ENCODE measurements around the gene LDLRAD4.

LDLRAD4 gene

DNA sequence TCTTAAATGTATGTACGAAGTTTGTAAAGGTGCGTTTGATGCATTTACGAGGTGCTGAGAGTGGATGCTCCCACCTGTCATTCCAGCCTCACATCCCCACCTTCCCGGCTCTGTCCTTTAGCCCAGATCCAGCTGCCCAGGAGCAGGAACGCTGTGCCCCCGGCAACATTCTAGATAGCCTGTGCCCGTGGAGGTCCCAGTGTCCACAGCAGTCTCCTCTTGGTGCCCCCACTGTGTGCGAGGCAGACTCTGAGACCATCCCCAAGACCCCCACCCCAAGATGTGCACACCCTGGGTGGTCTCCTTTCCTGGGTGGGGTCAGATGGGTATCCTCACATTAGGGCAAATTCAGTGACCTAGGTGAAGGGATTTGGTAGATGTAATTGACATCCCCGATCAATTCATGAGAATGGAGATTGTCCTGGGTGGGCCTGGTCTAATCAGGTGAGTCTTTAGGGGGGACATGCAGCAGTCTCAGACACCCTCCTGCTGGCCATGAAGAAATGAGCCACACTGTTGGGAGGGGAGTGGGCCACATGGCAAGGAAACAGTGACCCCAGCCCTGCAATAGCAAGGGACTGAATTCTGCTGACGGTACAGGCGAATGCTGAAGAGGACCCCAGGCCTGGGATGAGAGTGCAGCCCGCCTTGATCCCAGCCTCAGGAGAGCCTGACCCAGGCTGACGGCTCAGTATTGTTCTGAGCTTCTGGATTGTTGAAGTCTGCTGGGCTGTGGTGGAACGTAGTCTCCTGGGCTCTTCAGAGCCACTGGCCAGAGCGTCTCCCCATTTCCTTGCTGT, 304.5 kb downstream of the LDLRAD4 start:
- no peak for DNase-seq (ENCODE audit: extremely low read depth in 1 of 2, low read depth in 1 of 2)

DNA sequence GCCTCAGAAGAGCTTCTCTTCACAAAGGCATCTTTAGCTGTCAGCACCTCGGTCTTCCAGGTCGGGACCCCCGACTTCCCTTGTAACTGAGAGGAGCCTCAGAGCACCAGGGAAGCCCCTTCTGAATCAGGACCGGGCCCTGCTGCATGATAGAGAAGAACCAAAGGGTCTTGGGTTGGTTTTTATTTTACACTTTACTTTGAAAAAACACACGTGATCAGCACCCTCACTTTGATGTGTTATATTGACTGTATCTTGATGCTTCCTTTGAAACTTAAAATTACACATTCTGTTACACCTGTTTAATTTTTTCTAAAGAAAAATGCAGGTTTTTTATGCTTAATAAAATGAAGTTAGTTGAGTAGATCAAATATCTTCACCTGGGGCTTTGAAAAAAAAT, 305.5 kb downstream of the LDLRAD4 start:
- DNase-seq (ENCODE audit: extremely low read depth in 1 of 2, low read depth in 1 of 2) = no peak

DNA sequence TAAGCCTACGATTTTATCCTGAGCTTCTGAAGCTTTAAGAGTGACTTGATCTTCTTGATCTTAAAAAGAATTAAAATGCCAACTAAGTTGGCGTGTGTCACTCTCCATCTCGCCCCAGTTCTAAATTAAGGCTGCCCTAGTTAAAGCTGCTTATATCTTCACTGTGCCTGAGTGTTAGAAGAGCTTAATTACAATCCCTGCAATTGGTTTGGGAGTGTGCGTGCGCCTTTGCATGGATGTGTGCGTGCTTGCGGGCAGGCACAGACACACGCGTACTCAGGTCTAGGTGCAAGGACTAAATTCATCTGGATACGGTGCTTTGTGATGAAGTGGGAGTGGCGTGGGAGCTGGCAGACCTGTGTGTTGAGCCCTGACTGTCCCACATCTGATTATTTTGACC, 306.3 kb downstream of the LDLRAD4 start:
- no peak for DNase-seq (ENCODE audit: extremely low read depth in 1 of 2, low read depth in 1 of 2)

DNA sequence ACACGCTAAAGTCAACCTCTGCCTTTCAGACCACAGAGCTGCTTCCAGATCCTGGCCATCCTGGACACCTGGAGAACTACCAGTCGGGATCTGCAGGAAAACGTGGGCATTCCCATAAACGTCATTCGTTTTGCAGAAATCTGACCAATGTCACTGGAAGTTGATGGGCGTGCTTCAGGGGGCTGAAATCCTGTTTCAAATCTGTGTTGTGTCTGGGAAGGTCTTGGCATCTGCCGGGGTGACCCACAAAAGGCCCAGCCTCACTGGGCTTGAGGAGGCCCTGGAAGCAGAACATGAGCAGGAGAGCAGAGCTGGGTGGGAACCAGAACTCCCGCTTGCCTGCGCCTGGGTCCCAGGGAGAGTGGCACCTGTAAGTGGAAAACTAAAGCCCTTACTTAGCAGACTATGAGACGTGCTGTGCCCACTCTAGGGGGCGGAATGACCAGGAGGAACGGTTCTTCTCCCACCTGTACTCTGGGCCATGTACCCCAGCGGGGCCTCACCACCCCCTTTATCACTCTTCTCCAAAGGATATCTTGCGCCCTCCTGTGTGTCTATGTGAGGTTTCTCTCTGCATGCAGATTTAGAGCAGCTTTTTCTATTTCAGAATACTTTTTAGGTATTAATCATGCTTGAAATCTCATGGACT, 306.9 kb downstream of the LDLRAD4 start:
- DNase-seq (ENCODE audit: extremely low read depth in 1 of 2, low read depth in 1 of 2) = no peak

GRCh38 chr18:13526519-13526918, 308.0 kb downstream of the LDLRAD4 start:
- no peak for DNase-seq (ENCODE audit: extremely low read depth in 1 of 2, low read depth in 1 of 2)

- DNase-seq (ENCODE audit: extremely low read depth in 1 of 2, low read depth in 1 of 2) = no peak
Observed at GRCh38 chr18:13527256-13527655, 308.7 kb downstream of the LDLRAD4 start.

DNA sequence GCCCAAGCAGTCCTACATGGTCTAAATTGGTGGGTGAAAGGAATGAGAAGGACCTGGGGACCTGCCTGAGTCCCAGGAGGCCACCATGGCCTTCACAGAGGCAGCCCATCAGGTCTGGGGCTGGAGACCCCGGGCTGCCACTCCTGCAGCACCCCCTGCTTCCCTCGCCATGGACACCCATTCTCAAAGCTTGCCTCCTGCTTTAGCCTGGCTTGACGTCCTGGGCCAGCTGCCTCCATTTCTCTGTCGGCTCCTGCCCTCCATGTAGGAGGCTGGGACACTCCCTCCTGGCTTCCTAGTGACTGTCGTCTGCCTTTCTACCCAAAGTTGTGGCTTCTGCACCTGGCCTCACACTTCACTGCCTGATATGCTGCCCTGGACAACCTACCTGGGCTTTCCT, 309.2 kb downstream of the LDLRAD4 start:
- no peak for DNase-seq (ENCODE audit: extremely low read depth in 1 of 2, low read depth in 1 of 2)

- DNase-seq (ENCODE audit: extremely low read depth in 1 of 2, low read depth in 1 of 2) = no peak
Observed at GRCh38 chr18:13528739-13529392, 310.3 kb downstream of the LDLRAD4 start.

DNA sequence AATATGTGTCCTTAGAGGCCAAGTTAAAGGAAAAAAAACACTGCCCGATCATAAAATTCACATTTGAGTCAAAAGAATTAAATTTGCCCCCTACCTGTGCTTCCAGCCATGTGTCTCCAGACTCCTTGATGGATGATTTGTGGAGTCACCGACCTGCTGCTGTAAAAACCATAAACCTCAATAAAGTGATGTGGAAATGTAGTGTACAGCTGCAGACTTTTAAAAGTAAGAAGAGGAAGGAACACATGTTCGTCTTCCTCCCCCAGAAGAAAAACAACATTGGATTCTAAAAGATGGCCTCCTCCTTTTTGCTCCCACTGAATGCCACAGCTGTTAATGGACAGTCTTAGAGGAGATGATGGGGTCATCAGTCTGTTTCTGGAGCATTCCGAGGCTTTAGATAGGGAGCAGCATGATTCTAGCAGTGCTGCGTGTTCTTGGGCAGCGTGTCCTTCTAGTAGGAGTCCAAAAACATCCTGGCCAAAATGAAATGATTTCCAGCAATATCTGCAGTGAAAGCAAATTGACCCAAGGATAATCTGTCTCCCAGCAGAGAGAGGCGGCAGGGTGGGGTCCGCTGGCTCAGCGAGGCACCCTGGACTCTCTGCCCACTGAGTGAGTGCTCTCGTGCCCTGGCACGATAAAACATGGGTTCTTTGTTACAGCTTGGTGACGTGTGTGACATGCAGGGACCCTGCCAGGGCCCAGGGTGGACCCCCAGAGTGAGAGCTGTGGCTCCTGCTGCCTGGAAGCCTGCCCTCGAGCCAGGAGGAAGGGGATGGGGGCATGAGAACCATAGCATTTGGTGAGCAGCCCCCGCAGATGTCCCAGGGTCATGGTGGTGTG, 311.7 kb downstream of the LDLRAD4 start:
- no peak for DNase-seq (ENCODE audit: extremely low read depth in 1 of 2, low read depth in 1 of 2)

DNA sequence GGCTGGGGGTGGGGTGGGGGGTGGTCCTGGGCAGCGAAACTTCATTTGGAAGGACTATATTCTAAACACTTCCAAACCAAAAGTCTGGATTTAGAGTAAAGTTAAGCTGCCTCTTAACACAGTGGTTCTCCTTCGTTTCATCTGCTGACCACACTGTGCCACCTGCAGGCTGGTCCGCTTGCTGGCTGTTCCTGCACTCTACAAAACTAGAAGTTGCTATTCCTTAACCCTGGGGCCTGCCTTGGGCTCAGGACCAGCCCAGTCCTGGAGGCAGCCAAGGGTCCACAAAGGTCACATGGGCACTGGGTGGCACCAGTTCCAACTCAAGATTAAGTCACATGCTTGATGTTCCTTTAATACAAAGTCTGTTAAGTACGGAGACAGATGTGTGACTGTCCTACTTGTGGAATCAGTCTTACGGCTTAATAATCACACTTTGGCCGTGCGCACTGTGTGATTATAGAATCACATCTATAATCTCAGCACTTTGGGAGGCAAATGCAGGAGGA, 312.4 kb downstream of the LDLRAD4 start:
- no peak for DNase-seq (ENCODE audit: extremely low read depth in 1 of 2, low read depth in 1 of 2)

GRCh38 chr18:13531681-13532325, 313.2 kb downstream of the LDLRAD4 start:
- DNase-seq (ENCODE audit: extremely low read depth in 1 of 2, low read depth in 1 of 2) = no peak

DNA sequence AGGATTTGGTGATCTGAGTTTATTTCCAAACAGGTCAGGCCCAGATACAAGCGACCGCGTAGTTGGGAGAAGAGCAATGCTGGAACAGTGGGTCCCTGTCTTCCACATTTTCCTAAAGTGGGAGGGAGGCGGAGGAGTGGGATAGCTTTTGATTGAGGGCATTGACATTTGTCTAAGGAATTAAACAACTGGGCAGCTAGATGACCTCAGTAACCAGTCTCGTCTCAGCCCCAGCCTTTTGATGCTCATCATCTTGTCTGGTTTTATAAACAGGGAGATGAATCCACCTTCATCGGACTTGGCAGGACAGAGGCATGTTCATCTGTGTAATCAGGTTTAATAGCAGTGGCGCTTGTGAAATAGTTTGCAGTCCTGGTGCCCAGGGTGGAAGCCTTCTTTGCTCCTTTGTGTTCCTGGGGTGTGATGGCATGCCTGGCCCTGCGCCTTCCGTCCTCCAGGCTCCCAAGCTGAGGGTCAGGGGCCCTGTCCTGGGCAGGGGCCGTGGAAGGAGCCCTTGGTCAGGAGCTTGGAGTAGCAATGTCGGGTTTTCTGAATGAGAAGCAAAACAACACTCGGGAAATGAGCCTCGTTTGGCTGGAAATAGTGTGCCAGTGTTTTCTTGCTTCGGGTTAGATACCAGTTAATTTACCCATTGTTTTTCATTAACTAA, 314.0 kb downstream of the LDLRAD4 start:
- DNase-seq (ENCODE audit: extremely low read depth in 1 of 2, low read depth in 1 of 2) = no peak

GRCh38 chr18:13534631-13535030, 316.1 kb downstream of the LDLRAD4 start:
- DNase-seq (ENCODE audit: extremely low read depth in 1 of 2, low read depth in 1 of 2) = no peak

GRCh38 chr18:13536578-13536977, 318.0 kb downstream of the LDLRAD4 start:
- DNase-seq (ENCODE audit: extremely low read depth in 1 of 2, low read depth in 1 of 2) = no peak

DNA sequence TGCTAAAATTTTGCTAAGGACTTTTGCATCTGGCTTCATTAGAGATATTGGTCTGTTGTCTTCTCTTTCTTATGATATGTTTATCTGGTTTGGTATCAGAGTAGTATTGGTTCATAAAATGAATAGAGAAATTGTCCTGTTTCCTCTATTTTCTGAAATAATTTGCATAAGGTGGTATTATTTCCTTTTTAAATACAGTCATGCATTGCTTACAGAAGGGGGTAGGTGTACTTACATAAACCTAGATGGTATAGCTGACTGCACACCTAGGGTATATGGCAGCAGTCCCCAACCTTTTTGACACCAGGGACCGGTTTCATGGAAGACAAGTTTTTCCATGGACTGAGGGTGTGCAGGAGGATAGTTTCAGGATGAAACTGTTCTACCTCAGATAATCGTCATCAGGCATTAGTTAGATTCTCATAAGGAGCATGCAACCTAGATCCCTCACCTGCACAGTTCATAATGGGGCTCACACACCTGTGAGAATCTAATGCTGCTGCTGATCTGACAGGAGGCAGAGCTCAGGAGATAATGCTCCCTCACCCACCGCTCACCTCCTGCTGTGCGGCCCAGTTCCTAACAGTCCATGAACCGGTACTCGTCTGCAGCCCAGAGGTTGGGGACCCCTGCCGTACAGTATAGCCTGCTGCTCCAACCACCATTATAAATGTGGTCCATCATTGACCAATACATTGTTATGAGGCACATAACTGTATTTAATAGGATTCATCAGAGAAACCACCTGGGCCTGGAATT, 318.6 kb downstream of the LDLRAD4 start:
- no peak for DNase-seq (ENCODE audit: extremely low read depth in 1 of 2, low read depth in 1 of 2)

GRCh38 chr18:13538630-13539029, 320.1 kb downstream of the LDLRAD4 start:
- no peak for DNase-seq (ENCODE audit: extremely low read depth in 1 of 2, low read depth in 1 of 2)

GRCh38 chr18:13539050-13539449, 320.5 kb downstream of the LDLRAD4 start:
- peak in 1 of 2 donors; percentile 42 for DNase-seq (ENCODE audit: extremely low read depth in 1 of 2, low read depth in 1 of 2)

DNA sequence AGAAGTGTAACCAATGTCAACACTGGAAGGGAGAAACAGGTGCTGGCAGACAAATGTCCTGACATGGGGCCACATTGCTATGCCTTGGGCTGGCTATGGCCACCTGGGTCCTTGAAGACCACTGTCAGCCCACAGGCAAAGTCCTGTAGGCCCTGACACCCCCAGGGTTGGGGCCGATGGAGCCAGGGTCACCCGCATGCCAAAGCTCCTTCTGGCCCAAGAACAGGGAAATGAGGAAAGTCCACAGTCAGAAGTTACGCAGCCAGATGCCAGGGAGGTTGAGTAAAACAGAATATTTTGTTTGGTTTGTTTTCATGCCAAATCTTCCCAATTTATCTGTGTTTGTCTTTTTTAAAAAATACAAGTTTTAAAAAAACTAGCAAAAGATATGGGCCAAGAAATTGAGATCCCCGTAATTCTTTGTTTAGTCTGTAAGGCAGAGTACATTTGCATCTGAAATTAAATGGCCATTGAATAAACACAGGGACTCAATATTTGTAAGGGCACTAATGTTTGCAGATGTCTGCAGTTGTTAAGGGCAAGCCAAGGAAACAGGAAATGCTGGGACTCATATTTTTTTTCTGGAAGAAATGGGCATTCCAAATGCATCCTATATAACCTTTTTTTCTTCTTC, 321.4 kb downstream of the LDLRAD4 start:
- DNase-seq (ENCODE audit: extremely low read depth in 1 of 2, low read depth in 1 of 2) = no peak
